OCI-LY7 (cell line): ENCODE data around the gene MYCBPAP. TPM values are rescaled to one million over a fixed set of nuclear protein-coding genes. Genes with fewer than 3 reads are reported as not detected.

Source experiments
- BruUV-seq: library from RNA; stranded (reverse); fragments of 400-500 nt; replicated peaks from 2 replicates; lab custom pipeline; 2021; lab: Mats Ljungman, UMichigan
- CTCF ChIA-PET: fragments of 300-600 bp; sonication (Branson Sonifier 250); formaldehyde crosslinking; loops from one replicate; lab custom pipeline; 2022; ENCODE audit warnings: antibody characterized with exemption; ENCODE audit not compliant: unreplicated experiment; lab: Charles Lee
- POLR2A ChIA-PET: fragments of 300-600 bp; sonication (Branson Sonifier 250); formaldehyde crosslinking; loops from one replicate; lab custom pipeline; 2022; ENCODE audit warnings: antibody characterized with exemption; lab: Charles Lee
- DNase-seq: peaks from one replicate; pipeline ENCODE4 v3.0.0-alpha.2; 2015; ENCODE audit warnings: low spot score
- H2AFZ ChIP-seq: fragments of 200-600 bp; sonication (generic), shearing (Covaris generic); 2 replicates; pipeline ENCODE4 v1.6.1; 2014; ENCODE audit warnings: mild to moderate bottlenecking, antibody characterized with exemption, low read length, moderate library complexity
- H3K27ac ChIP-seq: fragments of 200-600 bp; sonication (generic); 2 replicates; pipeline ENCODE4 v1.5.1; 2014; ENCODE audit warnings: mixed run types, low read depth, mild to moderate bottlenecking, moderate library complexity, low read length, inconsistent platforms; ENCODE audit not compliant: poor library complexity, severe bottlenecking
- H3K36me3 ChIP-seq: fragments of 200-600 bp; sonication (generic); 2 replicates; pipeline ENCODE4 v1.6.1; 2014; ENCODE audit warnings: mild to moderate bottlenecking, antibody characterized with exemption, low read length, moderate library complexity, mixed read lengths; ENCODE audit not compliant: insufficient read depth
- H3K4me1 ChIP-seq: fragments of 200-600 bp; sonication (generic); 2 replicates; pipeline ENCODE4 v1.5.1; 2014; ENCODE audit warnings: mild to moderate bottlenecking, low read length; ENCODE audit not compliant: insufficient read depth, poor library complexity, severe bottlenecking
- H3K4me2 ChIP-seq: fragments of 200-600 bp; sonication (generic); 2 replicates; pipeline ENCODE4 v1.6.1; 2014; ENCODE audit warnings: mild to moderate bottlenecking, low read length
- H3K4me3 ChIP-seq: fragments of 200-600 bp; sonication (generic); 2 replicates; pipeline ENCODE4 v1.5.1; 2014; ENCODE audit warnings: mild to moderate bottlenecking, low read depth, low read length; ENCODE audit not compliant: poor library complexity, severe bottlenecking
- H3K79me2 ChIP-seq: fragments of 200-600 bp; sonication (generic); 2 replicates; pipeline ENCODE4 v1.6.1; 2016; ENCODE audit warnings: low read depth, mild to moderate bottlenecking, low read length, moderate library complexity, mixed read lengths; ENCODE audit not compliant: insufficient read depth
- H3K9me2 ChIP-seq: fragments of 200-600 bp; sonication (generic); 2 replicates; pipeline ENCODE4 v1.6.1; 2016; ENCODE audit warnings: mild to moderate bottlenecking, low read length, mixed read lengths; ENCODE audit not compliant: insufficient read depth
- H3K9me3 ChIP-seq: fragments of 200-600 bp; sonication (generic); 2 replicates; pipeline ENCODE4 v1.6.1; 2014; ENCODE audit warnings: mild to moderate bottlenecking, mixed run types, low read length, mixed read lengths
- H4K20me1 ChIP-seq: fragments of 200-600 bp; sonication (generic); 2 replicates; pipeline ENCODE4 v1.6.1; 2014; ENCODE audit warnings: mild to moderate bottlenecking, antibody characterized with exemption, low read length, moderate library complexity, mixed read lengths; ENCODE audit not compliant: insufficient read depth
- EZH2phosphoT487 ChIP-seq: fragments of 200-600 bp; sonication (generic); IDR thresholded peaks from 2 replicates; pipeline ENCODE4 v1.6.1; 2018; ENCODE audit warnings: low read depth, borderline replicate concordance, mild to moderate bottlenecking, mixed run types, antibody characterized with exemption, low read length, moderate library complexity, mixed read lengths
- intact Hi-C: fragments of 100-400 bp; cut with micrococcal nuclease; formaldehyde crosslinking; loops from one replicate; pipeline ENCODE4 v1.10.0; 2022; ENCODE audit not compliant: unreplicated experiment
- total RNA-seq, 2 experiments: library from RNA; depleted of rRNA in 1 of 2; stranded (reverse); fragments of >200 nt in 1 of 2; shearing (Covaris generic) in 1 of 2; gene quantifications; 2 replicates each; pipeline ENCODE4 v1.2.3, GENCODE V29; 2014 to 2022
- TF ChIP-seq, protein P1 (sequence below): fragments of 200-600 bp; sonication (generic); conservative IDR thresholded peaks from 2 replicates; pipeline ENCODE4 v1.5.1; 2014; ENCODE audit warnings: mild to moderate bottlenecking, antibody characterized with exemption, low read length, moderate library complexity, mixed read lengths

The MYCBPAP gene
- total RNA-seq, 2 experiments from 2014 or later: 5.0 to 6.8 TPM

- H3K36me3 ChIP-seq: no peaks in the 10 kb centered on the region
- no peak overlapping the region for H2AFZ ChIP-seq
- H3K9me3 ChIP-seq: no peaks in the 10 kb centered on the region
- DNase-seq: no peak
- H4K20me1 ChIP-seq: no peaks in the 10 kb centered on the region
- H3K27ac ChIP-seq: no peak overlapping the region
- no peak overlapping the region for H3K4me3 ChIP-seq
- CTCF ChIA-PET: no interaction called here
- H3K79me2 ChIP-seq: no peaks in the 10 kb centered on the region
- TF ChIP-seq, protein P1, sequence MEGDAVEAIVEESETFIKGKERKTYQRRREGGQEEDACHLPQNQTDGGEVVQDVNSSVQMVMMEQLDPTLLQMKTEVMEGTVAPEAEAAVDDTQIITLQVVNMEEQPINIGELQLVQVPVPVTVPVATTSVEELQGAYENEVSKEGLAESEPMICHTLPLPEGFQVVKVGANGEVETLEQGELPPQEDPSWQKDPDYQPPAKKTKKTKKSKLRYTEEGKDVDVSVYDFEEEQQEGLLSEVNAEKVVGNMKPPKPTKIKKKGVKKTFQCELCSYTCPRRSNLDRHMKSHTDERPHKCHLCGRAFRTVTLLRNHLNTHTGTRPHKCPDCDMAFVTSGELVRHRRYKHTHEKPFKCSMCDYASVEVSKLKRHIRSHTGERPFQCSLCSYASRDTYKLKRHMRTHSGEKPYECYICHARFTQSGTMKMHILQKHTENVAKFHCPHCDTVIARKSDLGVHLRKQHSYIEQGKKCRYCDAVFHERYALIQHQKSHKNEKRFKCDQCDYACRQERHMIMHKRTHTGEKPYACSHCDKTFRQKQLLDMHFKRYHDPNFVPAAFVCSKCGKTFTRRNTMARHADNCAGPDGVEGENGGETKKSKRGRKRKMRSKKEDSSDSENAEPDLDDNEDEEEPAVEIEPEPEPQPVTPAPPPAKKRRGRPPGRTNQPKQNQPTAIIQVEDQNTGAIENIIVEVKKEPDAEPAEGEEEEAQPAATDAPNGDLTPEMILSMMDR: no peak
- no peak for TF ChIP-seq EZH2phosphoT487
- H3K4me1 ChIP-seq: no peaks in the 10 kb centered on the region
- H3K4me2 ChIP-seq: no peak overlapping the region
- POLR2A ChIA-PET: no interaction called here
- BruUV-seq: no TSS peak
- H3K9me2 ChIP-seq: no peaks in the 10 kb centered on the region
- intact Hi-C loops: no loop called here
Measured at GRCh38 chr17:50514936-50515702, 6.9 kb downstream of the MYCBPAP start.

DNA sequence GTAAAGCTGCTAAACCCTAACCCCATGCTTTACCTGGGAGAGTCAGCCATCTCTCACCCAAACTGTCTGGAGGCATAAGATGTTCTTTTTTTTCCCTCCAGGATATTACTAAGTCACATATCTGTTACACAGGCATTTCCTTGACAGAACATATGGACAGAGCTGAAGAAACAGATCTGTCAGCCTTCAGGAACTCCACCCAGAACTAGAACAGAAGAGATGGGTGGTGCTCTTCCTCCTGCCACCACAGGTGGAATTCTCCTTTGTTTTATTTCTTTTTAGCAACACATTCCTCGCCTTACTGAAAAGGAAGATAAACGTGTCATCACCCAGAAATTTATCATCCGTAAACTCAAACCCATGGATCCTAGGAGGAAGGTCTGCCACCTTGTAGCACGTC, 8.8 kb downstream of the MYCBPAP start:
- Histone ChIP-seq H3K4me3 (no peak overlapping the region), H3K4me1 (no peaks in the 10 kb centered on the region), H3K4me2 (no peak overlapping the region), H4K20me1 (no peaks in the 10 kb centered on the region), H3K9me2 (no peaks in the 10 kb centered on the region), H3K9me3 (no peaks in the 10 kb centered on the region), H3K36me3 (no peaks in the 10 kb centered on the region), H3K27ac (no peak overlapping the region), H2AFZ (no peak overlapping the region), H3K79me2 (no peaks in the 10 kb centered on the region)
- ChIA-PET CTCF (no interaction called here), POLR2A (interaction anchor here (1.3 kb wide), 1 partner anchor 12 kb away, joined by 3 read pairs; no protein-coding TSS in a partner anchor)
- intact Hi-C loops: no loop called here
- no TSS peak for BruUV-seq
- DNase-seq: no peak
- TF ChIP-seq EZH2phosphoT487: no peak
- TF ChIP-seq, protein P1: no peak
